Measurements from ENCODE around the gene ADARB2.

ADARB2 gene

GRCh38 chr10:1190791-1191490 lies 546.4 kb downstream of the ADARB2 start:
- no peak for DNase-seq

GRCh38 chr10:1190052-1190395 lies 547.3 kb downstream of the ADARB2 start:
- DNase-seq = no peak

- no peak for DNase-seq
Measured at GRCh38 chr10:1189166-1190051, 547.9 kb downstream of the ADARB2 start.

- no peak for DNase-seq
Measured at GRCh38 chr10:1188558-1189135, 548.7 kb downstream of the ADARB2 start.

GRCh38 chr10:1187855-1188557 lies 549.3 kb downstream of the ADARB2 start:
- no peak for DNase-seq

GRCh38 chr10:1187151-1187854 lies 550.0 kb downstream of the ADARB2 start:
- DNase-seq = no peak

DNA sequence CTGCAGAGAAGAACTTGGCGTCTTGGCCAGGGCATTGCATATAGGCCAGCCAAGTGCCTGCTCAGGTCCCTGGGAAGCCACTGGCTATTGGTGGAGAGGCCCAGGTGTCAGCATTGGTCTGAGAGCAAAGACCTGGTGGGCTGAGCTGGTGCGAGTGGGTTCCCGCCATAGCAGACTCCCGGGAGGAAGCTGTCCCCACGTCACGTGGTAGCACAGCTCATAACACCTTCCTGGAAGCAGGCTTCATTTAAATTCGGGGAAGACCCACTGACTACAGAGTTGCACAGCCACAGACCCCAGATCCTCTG lies 550.7 kb downstream of the ADARB2 start:
- no peak for DNase-seq

DNA sequence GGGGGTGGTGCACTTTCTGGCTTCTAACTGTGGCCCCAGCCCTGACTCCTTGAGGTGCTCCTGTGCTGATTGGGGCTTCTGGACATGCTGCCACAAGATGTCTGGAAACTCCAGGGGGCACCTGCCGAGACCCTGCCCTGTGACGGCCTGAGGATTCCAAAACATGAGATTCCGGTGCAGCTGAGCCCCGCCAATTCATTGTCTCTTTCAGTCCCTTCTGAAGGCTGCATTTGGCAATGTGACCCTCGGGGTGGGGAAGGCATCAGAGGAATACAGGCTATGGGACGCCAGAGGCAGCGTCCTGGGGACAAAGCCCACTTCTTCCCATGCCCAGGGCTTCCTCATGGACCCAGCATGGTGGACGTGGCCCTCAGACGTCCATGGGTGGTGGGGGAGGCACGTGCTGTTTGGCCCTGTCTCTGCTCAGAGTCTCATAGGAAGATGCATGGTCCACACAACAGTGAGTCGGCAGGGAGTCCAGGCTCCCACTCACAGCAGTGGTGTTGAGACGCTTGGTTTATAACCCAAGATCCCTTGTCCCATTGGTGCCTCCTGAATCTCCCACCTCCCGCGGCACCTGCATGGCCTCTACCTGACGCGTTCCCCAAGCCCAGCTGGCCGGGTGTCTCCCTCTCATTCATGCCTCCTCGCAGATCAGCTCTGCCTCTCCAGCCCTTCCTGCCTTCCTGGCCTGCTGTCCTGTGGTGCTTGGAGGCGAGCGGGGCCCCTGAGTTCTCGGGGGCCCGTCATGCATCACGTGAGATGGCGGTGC lies 551.2 kb downstream of the ADARB2 start:
- no peak for DNase-seq

DNA sequence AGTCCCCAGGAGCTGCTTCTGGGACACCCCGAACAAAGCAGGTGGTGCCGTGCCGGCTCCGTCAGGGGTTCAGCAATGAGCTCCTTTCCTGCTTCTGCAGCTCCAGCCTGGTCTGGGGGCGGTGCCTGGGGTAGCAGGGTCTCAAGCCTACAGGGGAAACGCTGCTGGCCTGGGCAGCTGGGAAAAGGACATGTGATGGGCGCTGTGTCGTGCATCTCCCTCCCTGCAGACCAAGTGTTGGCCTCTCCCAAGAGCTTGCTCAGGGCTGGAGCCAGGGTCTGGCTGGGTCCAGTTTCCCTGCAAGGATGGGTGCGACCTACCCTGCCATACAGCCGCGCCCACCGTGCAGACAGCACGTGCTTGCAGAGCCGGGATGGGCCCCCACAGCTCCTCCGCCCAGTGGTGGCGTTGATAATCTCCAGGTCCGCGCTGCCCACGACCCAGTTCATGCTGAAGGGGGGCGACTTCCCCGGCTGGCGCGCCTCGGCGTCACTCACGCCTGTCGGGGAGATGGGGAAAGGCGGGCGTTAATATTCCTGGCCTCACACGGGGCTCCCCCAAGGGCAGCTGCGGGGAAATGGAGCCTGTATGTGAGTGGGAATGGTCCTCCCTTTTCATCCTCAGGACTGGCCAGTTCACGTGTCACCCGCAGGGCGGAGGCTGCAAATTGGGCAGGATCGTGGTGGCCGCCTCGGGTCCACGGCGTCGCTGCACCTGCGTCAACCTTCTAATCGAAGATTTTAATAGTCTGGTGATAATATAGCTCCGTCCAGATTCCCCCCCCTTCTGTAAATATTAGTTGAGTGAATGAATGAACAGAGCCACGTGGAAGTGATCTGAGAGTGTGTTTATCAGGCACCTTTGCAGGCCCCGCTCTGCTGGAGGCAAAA lies 552.5 kb downstream of the ADARB2 start:
- no peak for DNase-seq

DNA sequence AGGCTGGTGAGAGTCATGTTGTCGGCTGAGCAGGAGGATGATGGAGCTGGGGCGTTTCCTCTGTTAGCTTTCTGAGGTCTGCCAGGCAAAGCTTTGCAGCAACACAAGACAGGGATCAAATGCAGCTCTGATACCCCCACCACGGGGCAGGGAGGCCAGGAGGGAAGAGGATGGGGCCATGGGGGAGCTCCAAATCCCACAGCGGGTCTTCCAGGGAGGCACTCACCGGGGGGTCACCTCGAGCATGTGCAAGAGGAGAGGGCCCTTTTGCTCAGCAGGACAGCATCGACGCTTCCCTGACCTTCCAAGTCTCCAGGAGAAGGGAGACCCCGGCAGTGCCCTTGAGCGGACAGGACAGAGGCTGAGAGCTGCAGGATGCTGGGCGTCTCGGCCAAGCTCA lies 553.6 kb downstream of the ADARB2 start:
- no peak for DNase-seq

GRCh38 chr10:1183033-1183396 lies 554.3 kb downstream of the ADARB2 start:
- DNase-seq = no peak

GRCh38 chr10:1182280-1183032 lies 554.9 kb downstream of the ADARB2 start:
- DNase-seq = no peak

GRCh38 chr10:1180836-1181235 lies 556.5 kb downstream of the ADARB2 start:
- DNase-seq = no peak

DNA sequence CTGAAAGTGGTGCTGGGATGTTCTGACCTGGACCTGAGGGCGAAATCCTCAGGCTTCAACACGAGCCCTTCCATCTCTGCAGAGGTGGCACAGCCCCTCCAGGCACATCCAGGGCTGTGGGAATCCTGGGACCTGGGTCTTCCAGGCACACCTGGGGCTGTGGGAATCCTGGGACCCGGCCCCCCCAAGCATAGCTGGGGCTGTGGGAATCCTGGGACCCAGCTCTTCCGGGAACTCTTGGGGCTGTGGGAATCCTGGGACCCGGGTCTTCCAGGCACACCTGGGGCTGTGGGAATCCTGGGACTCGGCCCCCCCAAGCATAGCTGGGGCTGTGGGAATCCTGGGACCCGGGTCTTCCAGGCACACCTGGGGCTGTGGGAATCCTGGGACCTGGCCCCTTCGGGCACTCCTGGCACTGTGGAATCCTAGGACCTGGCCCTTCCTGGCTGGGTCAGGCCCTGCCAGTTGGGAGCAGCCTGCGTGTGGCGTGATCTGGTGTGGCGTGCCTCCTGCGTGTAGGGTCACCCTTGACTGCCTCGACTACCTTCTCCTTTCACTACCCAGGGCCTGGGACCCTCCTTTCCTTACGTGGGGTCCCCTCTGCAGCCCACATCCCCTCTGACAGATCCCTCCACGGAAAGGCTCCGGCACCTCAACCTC lies 557.1 kb downstream of the ADARB2 start:
- DNase-seq = no peak

- no peak for DNase-seq
Measured at GRCh38 chr10:1179346-1180070, 557.8 kb downstream of the ADARB2 start.

DNA sequence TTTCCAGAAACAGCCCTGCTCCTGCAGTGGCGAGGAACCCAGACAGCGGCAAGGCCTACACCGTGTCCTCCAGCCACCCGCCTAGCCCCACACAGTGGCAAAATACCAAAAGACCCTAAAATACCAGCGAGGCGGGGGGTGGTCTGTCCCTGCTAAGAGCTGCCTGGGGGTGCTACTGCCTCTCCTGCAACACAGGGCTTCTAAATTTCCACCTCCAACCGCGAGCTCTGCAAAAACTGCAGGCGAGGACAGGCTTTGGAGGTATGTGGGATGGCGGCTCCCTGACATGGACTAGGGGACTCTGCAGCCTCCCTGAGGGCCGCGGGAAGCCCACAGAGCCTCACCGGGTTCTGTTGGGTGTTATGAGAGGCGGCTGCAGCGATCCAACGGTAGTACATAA lies 558.8 kb downstream of the ADARB2 start:
- DNase-seq = no peak

- DNase-seq = no peak
Measured at GRCh38 chr10:1177936-1178335, 559.4 kb downstream of the ADARB2 start.

GRCh38 chr10:1175956-1176565 lies 561.3 kb downstream of the ADARB2 start:
- DNase-seq = no peak

- no peak for DNase-seq
Measured at GRCh38 chr10:1174022-1174421, 563.3 kb downstream of the ADARB2 start.

Data from stimulated activated naive CD4-positive, alpha-beta T cell (primary cell).